Measurements from ENCODE around the gene C22orf31.

DNA sequence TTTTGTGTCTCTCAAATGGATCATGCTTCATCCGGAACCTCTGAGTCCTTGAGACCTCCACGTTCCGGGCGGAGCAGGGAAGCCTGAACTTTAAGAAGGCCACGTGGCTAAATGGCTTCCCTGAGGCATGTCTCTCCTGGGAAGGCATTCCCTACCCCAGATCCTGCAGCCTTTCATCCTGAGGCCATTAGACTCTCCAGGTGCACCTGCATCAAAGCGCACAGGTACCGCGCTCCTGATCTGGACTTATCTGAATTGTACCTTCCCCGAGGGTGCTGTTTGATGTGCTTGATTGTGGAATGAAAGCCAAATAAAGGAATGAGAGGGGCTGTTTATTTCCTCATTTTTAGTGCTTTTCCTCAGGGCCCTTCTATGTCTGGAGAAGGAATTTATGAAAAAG is 22.5 kb downstream of the C22orf31 start:
- TF ChIP-seq, protein P1, sequence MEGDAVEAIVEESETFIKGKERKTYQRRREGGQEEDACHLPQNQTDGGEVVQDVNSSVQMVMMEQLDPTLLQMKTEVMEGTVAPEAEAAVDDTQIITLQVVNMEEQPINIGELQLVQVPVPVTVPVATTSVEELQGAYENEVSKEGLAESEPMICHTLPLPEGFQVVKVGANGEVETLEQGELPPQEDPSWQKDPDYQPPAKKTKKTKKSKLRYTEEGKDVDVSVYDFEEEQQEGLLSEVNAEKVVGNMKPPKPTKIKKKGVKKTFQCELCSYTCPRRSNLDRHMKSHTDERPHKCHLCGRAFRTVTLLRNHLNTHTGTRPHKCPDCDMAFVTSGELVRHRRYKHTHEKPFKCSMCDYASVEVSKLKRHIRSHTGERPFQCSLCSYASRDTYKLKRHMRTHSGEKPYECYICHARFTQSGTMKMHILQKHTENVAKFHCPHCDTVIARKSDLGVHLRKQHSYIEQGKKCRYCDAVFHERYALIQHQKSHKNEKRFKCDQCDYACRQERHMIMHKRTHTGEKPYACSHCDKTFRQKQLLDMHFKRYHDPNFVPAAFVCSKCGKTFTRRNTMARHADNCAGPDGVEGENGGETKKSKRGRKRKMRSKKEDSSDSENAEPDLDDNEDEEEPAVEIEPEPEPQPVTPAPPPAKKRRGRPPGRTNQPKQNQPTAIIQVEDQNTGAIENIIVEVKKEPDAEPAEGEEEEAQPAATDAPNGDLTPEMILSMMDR (IDR thresholded peaks at IDR 0.05; ENCODE audit: low read depth, low read length, poor library complexity, severe bottlenecking): no peak
- TF ChIP-seq EZH2phosphoT487 (IDR thresholded peaks at IDR 0.05; ENCODE audit: borderline replicate concordance, low read length): no peak

Measured in DOHH2 (cell line).